SK-N-MC (cell line): Measurements from ENCODE around the gene ZNF227.
A peak's percentile ranks its signal among the peaks of the same experiment; 100 is the strongest.

ENCODE experiments used
- EZH2 ChIP-seq: fragments of 200-600 bp; sonication (generic); IDR thresholded peaks from one replicate; pipeline ENCODE4 v1.6.1; 2017; ENCODE audit warnings: antibody characterized with exemption
- POLR2AphosphoS5 ChIP-seq: IDR thresholded peaks from 2 replicates; pipeline ENCODE4 v1.6.1; 2012; ENCODE audit warnings: mild to moderate bottlenecking, low read depth, low read length, borderline replicate concordance

GRCh38 chr19:44207126-44207803 is 5.1 kb upstream of the ZNF227 start:
- TF ChIP-seq POLR2AphosphoS5 (peak; percentile 81), EZH2 (no peak)
